IMR-90 (cell line): ENCODE data around the gene SMYD2. TPM values are rescaled to one million over a fixed set of nuclear protein-coding genes. Genes with fewer than 3 reads are reported as not detected.

ENCODE experiments used
- ATAC-seq: fragments of 200-7000 bp; cut with Tn5 transposase; 2 replicates; pipeline ENCODE4 v1.9.1; 2020; ENCODE audit warnings: low read depth, mild to moderate bottlenecking, moderate library complexity
- BruUV-seq: library from RNA; stranded (reverse); fragments of 400-500 nt; replicated peaks from 2 replicates; lab custom pipeline; 2021; lab: Mats Ljungman, UMichigan
- CTCF ChIA-PET: fragments of 300-600 bp; formaldehyde crosslinking; extraction: SDS; loops from one replicate; lab custom pipeline; 2021; ENCODE audit warnings: antibody characterized with exemption; lab: Yijun Ruan, JAX
- POLR2A ChIA-PET: fragments of 300-600 bp; sonication (Branson Sonifier 250); formaldehyde crosslinking; loops from one replicate; lab custom pipeline; 2022; ENCODE audit warnings: antibody characterized with exemption; ENCODE audit not compliant: unreplicated experiment; lab: Charles Lee
- DNase-seq: peaks from one replicate; pipeline ENCODE4 v3.0.0; 2013
- H2AFZ ChIP-seq: replicated peaks from 2 replicates; pipeline ENCODE3; 2013; ENCODE audit warnings: low read length, mild to moderate bottlenecking; ENCODE audit not compliant: poor library complexity
- H2AK5ac ChIP-seq: 2 replicates; pipeline ENCODE4 v1.6.1; 2013; ENCODE audit warnings: low read depth, low read length, inconsistent platforms
- H2AK9ac ChIP-seq: replicated peaks from 2 replicates; pipeline ENCODE3; 2013; ENCODE audit warnings: mild to moderate bottlenecking, low read depth, low read length, moderate library complexity; ENCODE audit not compliant: poor library complexity
- H2BK120ac ChIP-seq: 2 replicates; pipeline ENCODE4 v1.6.1; 2013; ENCODE audit warnings: low read depth, low read length, inconsistent platforms
- H2BK15ac ChIP-seq: 3 replicates; pipeline ENCODE4 v1.6.1; 2013; ENCODE audit warnings: low read depth, low read length, inconsistent platforms
- H2BK20ac ChIP-seq: 2 replicates; pipeline ENCODE4 v1.6.1; 2013; ENCODE audit warnings: low read depth, mild to moderate bottlenecking, inconsistent platforms, low read length, moderate library complexity
- H2BK5ac ChIP-seq: 2 replicates; pipeline ENCODE4 v1.6.1; 2013; ENCODE audit warnings: mild to moderate bottlenecking, low read depth, low read length, inconsistent platforms; ENCODE audit not compliant: poor library complexity, severe bottlenecking
- H3K14ac ChIP-seq: replicated peaks from 2 replicates; pipeline ENCODE4 v1.6.1; 2013; ENCODE audit warnings: low read depth, low read length, inconsistent platforms
- H3K18ac ChIP-seq: 2 replicates; pipeline ENCODE4 v1.6.1; 2013; ENCODE audit warnings: low read depth, low read length, control low read depth
- H3K23ac ChIP-seq: 2 replicates; pipeline ENCODE4 v1.6.1; 2013; ENCODE audit warnings: low read depth, low read length, inconsistent platforms
- H3K27ac ChIP-seq: 2 replicates; pipeline ENCODE4 v1.5.1; 2013; ENCODE audit warnings: mild to moderate bottlenecking, control low read depth, low read length; ENCODE audit not compliant: insufficient read depth
- H3K27me3 ChIP-seq: 2 replicates; pipeline ENCODE4 v1.6.1; 2013; ENCODE audit warnings: low read length; ENCODE audit not compliant: control insufficient read depth, insufficient read depth
- H3K36me3 ChIP-seq: 2 replicates; pipeline ENCODE4 v1.6.1; 2013; ENCODE audit warnings: low read length, mixed read lengths; ENCODE audit not compliant: control insufficient read depth, insufficient read depth
- H3K4ac ChIP-seq: 2 replicates; pipeline ENCODE4 v1.6.1; 2013; ENCODE audit warnings: low read depth, low read length, inconsistent platforms
- H3K4me1 ChIP-seq: 2 replicates; pipeline ENCODE4 v1.6.1; 2013; ENCODE audit warnings: low read length, mixed read lengths; ENCODE audit not compliant: control insufficient read depth, insufficient read depth
- H3K4me2 ChIP-seq: 2 replicates; pipeline ENCODE4 v1.6.1; 2013; ENCODE audit warnings: low read depth, mild to moderate bottlenecking, control low read depth, low read length, moderate library complexity
- H3K4me3 ChIP-seq: 2 replicates; pipeline ENCODE4 v1.5.1; 2013; ENCODE audit warnings: low read depth, mild to moderate bottlenecking, control low read depth, low read length, moderate library complexity; ENCODE audit not compliant: insufficient read depth
- H3K56ac ChIP-seq: 2 replicates; pipeline ENCODE4 v1.6.1; 2013; ENCODE audit warnings: low read length, inconsistent platforms; ENCODE audit not compliant: insufficient read depth; ENCODE audit errors: extremely low read depth
- H3K79me1 ChIP-seq, 2 experiments: 2 replicates each; pipeline ENCODE4 v1.6.1; 2013; ENCODE audit warnings: low read length in 2 of 2, inconsistent platforms in 1 of 2, low read depth in 1 of 2
- H3K9ac ChIP-seq: 2 replicates; pipeline ENCODE4 v1.6.1; 2013; ENCODE audit warnings: low read depth, low read length, control low read depth
- H3K9me1 ChIP-seq: 2 replicates; pipeline ENCODE4 v1.6.1; 2013; ENCODE audit warnings: low read length, inconsistent platforms; ENCODE audit not compliant: insufficient read depth
- H3K9me3 ChIP-seq: 2 replicates; pipeline ENCODE4 v1.6.1; 2013; ENCODE audit warnings: low read length; ENCODE audit not compliant: control insufficient read depth, insufficient read depth
- H4K20me1 ChIP-seq: 2 replicates; pipeline ENCODE4 v1.6.1; 2013; ENCODE audit warnings: low read length, inconsistent platforms; ENCODE audit not compliant: insufficient read depth
- H4K5ac ChIP-seq: 2 replicates; pipeline ENCODE4 v1.6.1; 2013; ENCODE audit warnings: mild to moderate bottlenecking, low read depth, low read length, control low read depth
- H4K8ac ChIP-seq, 2 experiments: 2 replicates each; pipeline ENCODE4 v1.6.1; 2013; ENCODE audit warnings: low read depth in 2 of 2, low read length in 2 of 2, control low read depth in 1 of 2, inconsistent platforms in 1 of 2
- H4K91ac ChIP-seq: 2 replicates; pipeline ENCODE4 v1.6.1; 2013; ENCODE audit warnings: low read depth, low read length, inconsistent platforms; ENCODE audit not compliant: insufficient read depth
- BHLHE40 ChIP-seq: fragments of 150-350 bp; IDR thresholded peaks from 2 replicates; pipeline ENCODE4 v1.6.1; 2016; ENCODE audit warnings: mild to moderate bottlenecking, low read depth, low read length
- CEBPB ChIP-seq: IDR thresholded peaks from 2 replicates; pipeline ENCODE4 v1.6.1; 2012; ENCODE audit warnings: low read depth, low read length, improper control_type of control experiment
- CHD1 ChIP-seq: IDR thresholded peaks from 2 replicates; pipeline ENCODE4 v1.6.1; 2012; ENCODE audit warnings: low read depth, low read length, improper control_type of control experiment
- FOS ChIP-seq: fragments of 150-350 bp; IDR thresholded peaks from 2 replicates; pipeline ENCODE4 v1.6.1; 2016; ENCODE audit warnings: low read depth, low read length
- MAFK ChIP-seq: IDR thresholded peaks from 2 replicates; pipeline ENCODE4 v1.6.1; 2012; ENCODE audit warnings: low read depth, low read length, improper control_type of control experiment
- MAZ ChIP-seq: IDR thresholded peaks from 2 replicates; pipeline ENCODE4 v1.6.1; 2012; ENCODE audit warnings: low read depth, mild to moderate bottlenecking, low read length, improper control_type of control experiment, moderate library complexity, borderline replicate concordance
- MXI1 ChIP-seq: IDR thresholded peaks from 2 replicates; pipeline ENCODE4 v1.6.1; 2012; ENCODE audit warnings: low read depth, mild to moderate bottlenecking, low read length, moderate library complexity, borderline replicate concordance
- NFE2L2 ChIP-seq: fragments of 150-350 bp; IDR thresholded peaks from 2 replicates; pipeline ENCODE4 v1.6.1; 2016; ENCODE audit warnings: low read depth, mild to moderate bottlenecking, low read length
- POLR2A ChIP-seq: IDR thresholded peaks from 2 replicates; pipeline ENCODE4 v1.6.1; 2012; ENCODE audit warnings: mild to moderate bottlenecking, low read depth, low read length
- RAD21 ChIP-seq: IDR thresholded peaks from 2 replicates; pipeline ENCODE4 v1.6.1; 2012; ENCODE audit warnings: low read length, improper control_type of control experiment
- RCOR1 ChIP-seq: IDR thresholded peaks from 2 replicates; pipeline ENCODE4 v1.6.1; 2012; ENCODE audit warnings: mild to moderate bottlenecking, low read length, improper control_type of control experiment; ENCODE audit not compliant: insufficient replicate concordance
- SMC3 ChIP-seq: fragments of 150-350 bp; IDR thresholded peaks from 2 replicates; pipeline ENCODE4 v1.6.1; 2016; ENCODE audit warnings: low read depth, mild to moderate bottlenecking, antibody characterized with exemption, low read length, moderate library complexity
- WGBS, 2 experiments: methylation state at CpG; one replicate each; pipeline versions ENCODE4 v1.1.5 to v1.1.7; 2013; ENCODE audit warnings: missing lambda C conversion rate in 2 of 2; ENCODE audit not compliant: insufficient read length in 1 of 2; ENCODE audit errors: extremely low coverage in 2 of 2; 5-methylcytosine and 5-hydroxymethylcytosine counted together
- dilution Hi-C: fragments of 300-500 bp; cut with HindIII; formaldehyde crosslinking; loops from one replicate; pipeline ENCODE4 v1.14.3; 2018; ENCODE audit warnings: low sequenced_read_pairs; ENCODE audit not compliant: unreplicated experiment
- in situ Hi-C: fragments of 300-500 bp; cut with MboI; formaldehyde crosslinking; loops from 3 replicates; pipeline ENCODE4 v1.14.3; 2019; ENCODE audit warnings: low sequenced_read_pairs, inconsistent platforms, mixed read lengths
- intact Hi-C: fragments of 100-400 bp; cut with micrococcal nuclease; formaldehyde crosslinking; loops from 2 replicates; pipeline ENCODE4 v1.10.0; 2022
- polyA plus RNA-seq, 3 experiments: library from polyadenylated mRNA; depleted of rRNA; stranded (reverse); fragments of >200 nt; gene quantifications; 2 replicates each; pipeline ENCODE4 v1.2.3, GENCODE V29; 2012; ENCODE audit warnings: low replicate concordance in 1 of 3
- total RNA-seq: library from RNA; depleted of rRNA; stranded (reverse); fragments of >200 nt; gene quantifications from 2 replicates; pipeline ENCODE4 v1.2.3, GENCODE V29; 2012
- TF ChIP-seq, protein P1 (sequence below): conservative IDR thresholded peaks from 2 replicates; pipeline ENCODE4 v1.5.1; 2012; ENCODE audit warnings: mild to moderate bottlenecking, low read depth, low read length, improper control_type of control experiment
- TF ChIP-seq, protein P2 (sequence below): fragments of 150-350 bp; IDR thresholded peaks from 2 replicates; pipeline ENCODE4 v1.6.1; 2017; ENCODE audit warnings: mild to moderate bottlenecking, antibody characterized with exemption, low read length, low read depth

Gene SMYD2
- total and polyA plus RNA-seq, 2 of the 4 experiments (the other 2 are of a cell fraction): 32.7 to 61.7 TPM

DNA sequence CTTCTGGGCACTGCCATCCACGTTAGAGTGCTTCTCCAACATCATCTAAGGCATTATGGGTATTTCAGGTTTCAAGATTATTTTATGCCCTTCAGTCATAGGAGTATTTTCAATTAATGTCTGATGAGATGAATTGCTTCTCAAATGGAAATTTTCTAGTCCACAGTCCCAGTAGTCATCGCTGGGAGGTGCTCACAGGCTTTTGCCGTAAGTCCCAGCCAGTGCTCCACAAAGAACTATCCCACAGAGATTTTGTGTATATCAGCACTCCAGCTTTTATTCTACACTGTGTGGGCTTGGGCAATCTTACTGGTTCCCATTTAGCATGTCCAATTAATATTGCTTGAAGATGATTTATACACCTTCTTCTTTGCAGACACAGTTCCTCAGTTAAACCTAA is 61.0 kb downstream of the SMYD2 start:
- Histone ChIP-seq H2AK5ac (no peak overlapping the region), H3K27me3 (no peaks in the 10 kb centered on the region), H3K4me2 (no peak overlapping the region), H2BK120ac (no peak overlapping the region), H2AK9ac (no peak overlapping the region), H2BK5ac (no peak overlapping the region), H3K9me1 (peaks cover 12% of the 10 kb centered on the region), H3K79me1 (peaks cover 0 to 15% of the 10 kb centered on the region in 2 experiments; a peak in 1 of 4 replicates), H4K8ac (no peak overlapping the region), H3K36me3 (peaks cover 17% of the 10 kb centered on the region), H3K4me3 (no peak overlapping the region), H3K27ac (no peak overlapping the region), H4K91ac (no peak overlapping the region), H3K4me1 (peaks cover 8% of the 10 kb centered on the region), H3K18ac (no peak overlapping the region), H3K9ac (no peak overlapping the region), H4K5ac (no peak overlapping the region), H3K4ac (no peak overlapping the region), H2AFZ (no peak overlapping the region), H2BK15ac (no peak overlapping the region), H4K20me1 (no peaks in the 10 kb centered on the region), H3K14ac (no peak overlapping the region), H3K9me3 (no peaks in the 10 kb centered on the region), H3K23ac (no peak overlapping the region), H2BK20ac (no peak overlapping the region), H3K56ac (no peak overlapping the region)
- ChIA-PET POLR2A (no interaction called here), CTCF (interaction anchor here (0.5 to 1.2 kb wide), 2 partner anchors 9 to 1199 kb away, joined by 3 read pairs; no protein-coding TSS in a partner anchor)
- TF ChIP-seq MAZ (no peak), FOS (no peak), NFE2L2 (no peak), RAD21 (no peak), BHLHE40 (no peak), CEBPB (no peak), POLR2A (no peak), MXI1 (no peak), CHD1 (no peak), RCOR1 (no peak), MAFK (no peak), SMC3 (no peak)
- TF ChIP-seq, protein P1, sequence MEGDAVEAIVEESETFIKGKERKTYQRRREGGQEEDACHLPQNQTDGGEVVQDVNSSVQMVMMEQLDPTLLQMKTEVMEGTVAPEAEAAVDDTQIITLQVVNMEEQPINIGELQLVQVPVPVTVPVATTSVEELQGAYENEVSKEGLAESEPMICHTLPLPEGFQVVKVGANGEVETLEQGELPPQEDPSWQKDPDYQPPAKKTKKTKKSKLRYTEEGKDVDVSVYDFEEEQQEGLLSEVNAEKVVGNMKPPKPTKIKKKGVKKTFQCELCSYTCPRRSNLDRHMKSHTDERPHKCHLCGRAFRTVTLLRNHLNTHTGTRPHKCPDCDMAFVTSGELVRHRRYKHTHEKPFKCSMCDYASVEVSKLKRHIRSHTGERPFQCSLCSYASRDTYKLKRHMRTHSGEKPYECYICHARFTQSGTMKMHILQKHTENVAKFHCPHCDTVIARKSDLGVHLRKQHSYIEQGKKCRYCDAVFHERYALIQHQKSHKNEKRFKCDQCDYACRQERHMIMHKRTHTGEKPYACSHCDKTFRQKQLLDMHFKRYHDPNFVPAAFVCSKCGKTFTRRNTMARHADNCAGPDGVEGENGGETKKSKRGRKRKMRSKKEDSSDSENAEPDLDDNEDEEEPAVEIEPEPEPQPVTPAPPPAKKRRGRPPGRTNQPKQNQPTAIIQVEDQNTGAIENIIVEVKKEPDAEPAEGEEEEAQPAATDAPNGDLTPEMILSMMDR: no peak
- TF ChIP-seq, protein P2, sequence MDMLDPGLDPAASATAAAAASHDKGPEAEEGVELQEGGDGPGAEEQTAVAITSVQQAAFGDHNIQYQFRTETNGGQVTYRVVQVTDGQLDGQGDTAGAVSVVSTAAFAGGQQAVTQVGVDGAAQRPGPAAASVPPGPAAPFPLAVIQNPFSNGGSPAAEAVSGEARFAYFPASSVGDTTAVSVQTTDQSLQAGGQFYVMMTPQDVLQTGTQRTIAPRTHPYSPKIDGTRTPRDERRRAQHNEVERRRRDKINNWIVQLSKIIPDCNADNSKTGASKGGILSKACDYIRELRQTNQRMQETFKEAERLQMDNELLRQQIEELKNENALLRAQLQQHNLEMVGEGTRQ: no peak
- DNase-seq (no peak), ATAC-seq (no peak)
- intact Hi-C loops: no loop called here
- BruUV-seq: no TSS peak
- in situ Hi-C loops: no loop called here
- dilution Hi-C loops: no loop called here
- no CpG with 5 or more reads among the region's 3 CpGs for WGBS, 2 experiments
